Measurements from ENCODE around the gene DLAT.

- TF ChIP-seq CTCF (IDR thresholded peaks at IDR 0.05; ENCODE audit: low read depth, low read length): no peak
- no peak for TF ChIP-seq EZH2phosphoT487 (IDR thresholded peaks at IDR 0.05; ENCODE audit: low read depth)
Observed at GRCh38 chr11:111983187-111983986, 41.8 kb upstream of the DLAT start.
